Naive thymus-derived CD4-positive, alpha-beta T cell (primary cell): ENCODE results near the gene WIPI1. TPM values are rescaled to one million over a fixed set of nuclear protein-coding genes. Genes with fewer than 3 reads are reported as not detected.

Experiments used
- ATAC-seq: fragments of 150-1000 bp; cut with Tn5 transposase; 2 replicates; pipeline ENCODE4 v1.10.0; 2021; ENCODE audit warnings: mild to moderate bottlenecking, moderate library complexity
- CTCF ChIA-PET: fragments of 350-600 bp; sonication (Branson Sonifier 250); formaldehyde crosslinking; loops from one replicate; lab custom pipeline; 2021; ENCODE audit warnings: antibody characterized with exemption; lab: Charles Lee
- POLR2A ChIA-PET: fragments of 350-600 bp; sonication (Branson Sonifier 250); formaldehyde crosslinking; loops from one replicate; lab custom pipeline; 2021; ENCODE audit warnings: antibody characterized with exemption, inconsistent platforms; lab: Charles Lee
- DNase-seq, 9 donors: peaks; one replicate each; pipeline versions ENCODE4 v3.0.0 to v3.0.0-alpha.2; 2020 to 2022; ENCODE audit warnings: mixed read lengths in 1 of 9
- H3K27ac ChIP-seq: one replicate; pipeline ENCODE4 v1.7.0; 2013; ENCODE audit warnings: mild to moderate bottlenecking, low read depth, low read length, moderate library complexity
- H3K27me3 ChIP-seq, 2 donors: one replicate each; pipeline ENCODE4 v1.7.0; 2013; ENCODE audit warnings: low read length in 2 of 2, mild to moderate bottlenecking in 2 of 2, moderate library complexity in 2 of 2; ENCODE audit not compliant: control insufficient read depth in 2 of 2, insufficient read depth in 2 of 2
- H3K36me3 ChIP-seq, 3 experiments: 1 replicate in 2 of 3; 2 replicates in 1 of 3; pipeline ENCODE4 v1.7.0; 2013; ENCODE audit warnings: low read length in 3 of 3, mild to moderate bottlenecking in 3 of 3, moderate library complexity in 1 of 3; ENCODE audit not compliant: insufficient read depth in 3 of 3, control insufficient read depth in 2 of 3
- H3K4me1 ChIP-seq, 2 donors: one replicate each; pipeline ENCODE4 v1.7.0; 2013; ENCODE audit warnings: low read length in 2 of 2, mild to moderate bottlenecking in 2 of 2, moderate library complexity in 1 of 2; ENCODE audit not compliant: control insufficient read depth in 2 of 2, insufficient read depth in 2 of 2
- H3K4me3 ChIP-seq: 2 replicates; pipeline ENCODE4 v1.7.0; 2013; ENCODE audit warnings: mild to moderate bottlenecking, low read length
- H3K9me3 ChIP-seq, 3 experiments: 1 replicate in 2 of 3; 2 replicates in 1 of 3; pipeline ENCODE4 v1.7.0; 2013; ENCODE audit warnings: low read length in 3 of 3; ENCODE audit not compliant: control insufficient read depth in 2 of 3
- H3K27ac Mint-ChIP-seq, 9 donors: one replicate each; pipeline ENCODE4 v1.8.0; 2020 to 2022; ENCODE audit warnings: mixed read lengths in 9 of 9, mild to moderate bottlenecking in 8 of 9, moderate library complexity in 5 of 9, inconsistent platforms in 2 of 9
- H3K27me3 Mint-ChIP-seq, 5 donors: one replicate each; pipeline ENCODE4 v1.8.0; 2021 to 2022; ENCODE audit warnings: mixed read lengths in 5 of 5, mild to moderate bottlenecking in 1 of 5
- H3K36me3 Mint-ChIP-seq, 5 donors: one replicate each; pipeline ENCODE4 v1.8.0; 2020 to 2022; ENCODE audit warnings: mixed read lengths in 5 of 5, mild to moderate bottlenecking in 3 of 5, inconsistent platforms in 1 of 5
- H3K4me1 Mint-ChIP-seq, 7 donors: one replicate each; pipeline ENCODE4 v1.8.0; 2020 to 2022; ENCODE audit warnings: mixed read lengths in 7 of 7, mild to moderate bottlenecking in 3 of 7, inconsistent platforms in 1 of 7
- H3K4me3 Mint-ChIP-seq, 10 donors: one replicate each; pipeline ENCODE4 v1.8.0; 2020 to 2022; ENCODE audit warnings: mild to moderate bottlenecking in 10 of 10, mixed read lengths in 10 of 10, moderate library complexity in 6 of 10, inconsistent platforms in 2 of 10
- H3K9me3 Mint-ChIP-seq, 11 donors: one replicate each; pipeline ENCODE4 v1.8.0; 2020 to 2022; ENCODE audit warnings: mixed read lengths in 11 of 11, mild to moderate bottlenecking in 4 of 11, inconsistent platforms in 1 of 11, moderate library complexity in 1 of 11
- intact Hi-C, 2 donors: fragments of 100-400 bp; cut with micrococcal nuclease; formaldehyde crosslinking; loops; one replicate each; pipeline ENCODE4 v1.15.1; 2023
- polyA plus RNA-seq, 2 donors: library from polyadenylated mRNA; unstranded; fragments of 300-500 nt; fragmentation: Illumina TruSeq; gene quantifications; one replicate each; pipeline ENCODE4 v1.2.3, GENCODE V29; 2021
- total RNA-seq, 6 experiments: library from RNA in 5 of 6; stranded (reverse) in 5 of 6; gene quantifications; 1 replicate in 5 of 6; 2 replicates in 1 of 6; pipeline ENCODE4 v1.2.3 and lab custom pipeline; 2021 to 2026

The WIPI1 gene
- total and polyA plus RNA-seq, 7 experiments from 2014 or later = 1.7 to 16.5 (median 4.8) TPM

- no peak for DNase-seq
- Mint-ChIP-seq H3K9me3 (peaks cover 0 to 1% (median 0%) of the 10 kb centered on the region in 11 donors), H3K36me3 (peaks cover 0 to 33% (median 0%) of the 10 kb centered on the region in 5 donors), H3K27ac (peak overlapping the region in 4 of 9 donors; percentile 3 to 51 (median 34)), H3K4me1 (peaks cover 15 to 33% (median 26%) of the 10 kb centered on the region in 7 donors), H3K27me3 (no peaks in the 10 kb centered on the region), H3K4me3 (no peak overlapping the region)
- no peak overlapping the region for H3K4me3 ChIP-seq
- no peaks in the 10 kb centered on the region for H3K36me3 ChIP-seq
- no peak for ATAC-seq
- peaks cover 16% of the 10 kb centered on the region in 2 donors for H3K4me1 ChIP-seq
- intact Hi-C loops = no loop called here
- no peak overlapping the region for H3K27ac ChIP-seq
- ChIA-PET CTCF (interaction anchor here (0.6 to 2.9 kb wide), 23 partner anchors 16 to 231 kb away, joined by 3 to 10 read pairs (median 3); no protein-coding TSS in a partner anchor), POLR2A (interaction anchor here (0.6 to 14.3 kb wide), 11 partner anchors 25 to 210 kb away, joined by 3 to 133 read pairs (median 3); partner anchors contain the start of genes ARSG, SLC16A6 and WIPI1)
- no peaks in the 10 kb centered on the region for H3K9me3 ChIP-seq
- H3K27me3 ChIP-seq = no peaks in the 10 kb centered on the region
These were observed 25.0 kb downstream of the WIPI1 start for GRCh38 chr17:68432086-68432864.

- Mint-ChIP-seq H3K36me3 (peaks cover 0 to 35% (median 0%) of the 10 kb centered on the region in 5 donors), H3K4me1 (peaks cover 11 to 27% (median 20%) of the 10 kb centered on the region in 7 donors), H3K27me3 (no peaks in the 10 kb centered on the region), H3K27ac (peak overlapping the region in 3 of 9 donors; percentile 0 to 41 (median 3)), H3K9me3 (peaks cover 0 to 1% (median 0%) of the 10 kb centered on the region in 11 donors), H3K4me3 (no peak overlapping the region)
- CTCF ChIA-PET = interaction anchor here (0.6 to 2.9 kb wide), 22 partner anchors 16 to 473 kb away, joined by 3 to 10 read pairs (median 3); no protein-coding TSS in a partner anchor
- H3K9me3 ChIP-seq = no peaks in the 10 kb centered on the region
- H3K4me1 ChIP-seq = peaks cover 9% of the 10 kb centered on the region in 2 donors
- no peak overlapping the region for H3K4me3 ChIP-seq
- H3K36me3 ChIP-seq = no peaks in the 10 kb centered on the region
- POLR2A ChIA-PET = interaction anchor here (0.6 to 3.6 kb wide), 8 partner anchors 26 to 184 kb away, joined by 3 to 26 read pairs (median 3); partner anchors contain the start of genes ARSG, SLC16A6 and WIPI1
- intact Hi-C loops = loop anchor here in 1 of 2 donors (1.0 to 2.0 kb wide), 3 partner anchors 75 to 168 kb away; no protein-coding TSS in a partner anchor
- ATAC-seq = peak; percentile 64
- H3K27me3 ChIP-seq = no peaks in the 10 kb centered on the region
- H3K27ac ChIP-seq = no peak overlapping the region
- peak in 7 of 9 donors; percentile 42 to 72 (median 64) for DNase-seq
These were observed 25.6 kb downstream of the WIPI1 start for GRCh38 chr17:68431661-68432071.

- POLR2A ChIA-PET = interaction anchor here (0.9 to 3.6 kb wide), 7 partner anchors 26 to 166 kb away, joined by 3 to 26 read pairs (median 3); partner anchors contain the start of genes ARSG, SLC16A6 and WIPI1
- peaks cover 0 to 1% (median 0%) of the 10 kb centered on the region in 11 donors for H3K9me3 Mint-ChIP-seq
- no peak overlapping the region for H3K4me3 ChIP-seq
These were observed 26.2 kb downstream of the WIPI1 start for GRCh38 chr17:68431045-68431608.

GRCh38 chr17:68429881-68430280 lies 27.4 kb downstream of the WIPI1 start:
- no peaks in the 10 kb centered on the region for H3K27me3 Mint-ChIP-seq
- no peak overlapping the region for H3K4me3 ChIP-seq
- H3K27me3 ChIP-seq = no peaks in the 10 kb centered on the region
- no peak overlapping the region for H3K27ac ChIP-seq
- DNase-seq = no peak
- no peaks in the 10 kb centered on the region for H3K9me3 ChIP-seq
- ChIA-PET POLR2A (interaction anchor here (0.7 kb wide), 1 partner anchor 80 kb away, joined by 3 read pairs; no protein-coding TSS in a partner anchor), CTCF (interaction anchor here (1.3 kb wide), 1 partner anchor 152 kb away, joined by 3 read pairs; no protein-coding TSS in a partner anchor)
- H3K36me3 Mint-ChIP-seq = peaks cover 0 to 31% (median 0%) of the 10 kb centered on the region in 5 donors
- peaks cover 0 to 7% (median 0%) of the 10 kb centered on the region in 3 experiments for H3K36me3 ChIP-seq
- no peaks in the 10 kb centered on the region for H3K4me1 ChIP-seq
- no peak overlapping the region for H3K4me3 Mint-ChIP-seq
- ATAC-seq = no peak
- H3K9me3 Mint-ChIP-seq = peaks cover 0 to 1% (median 0%) of the 10 kb centered on the region in 11 donors
- intact Hi-C loops = loop anchor here in 1 of 2 donors (2.0 kb wide), 1 partner anchor 73 kb away; no protein-coding TSS in a partner anchor
- H3K27ac Mint-ChIP-seq = no peak overlapping the region
- peaks cover 4 to 16% (median 11%) of the 10 kb centered on the region in 7 donors for H3K4me1 Mint-ChIP-seq

More at GRCh38 chr17:68431045-68431608, 26.2 kb downstream of the WIPI1 start:
- Mint-ChIP-seq H3K27me3 (no peaks in the 10 kb centered on the region), H3K27ac (peak overlapping the region in 1 of 9 donors; percentile 58), H3K4me3 (no peak overlapping the region), H3K36me3 (peaks cover 0 to 33% (median 0%) of the 10 kb centered on the region in 5 donors), H3K4me1 (peaks cover 7 to 21% (median 14%) of the 10 kb centered on the region in 7 donors)
- ATAC-seq = no peak
- no peaks in the 10 kb centered on the region for H3K36me3 ChIP-seq
- DNase-seq = no peak
- no peaks in the 10 kb centered on the region for H3K27me3 ChIP-seq
- H3K9me3 ChIP-seq = no peaks in the 10 kb centered on the region
- H3K27ac ChIP-seq = no peak overlapping the region
- H3K4me1 ChIP-seq = peaks cover 4 to 5% of the 10 kb centered on the region in 2 donors
- CTCF ChIA-PET = interaction anchor here (0.5 to 2.9 kb wide), 17 partner anchors 15 to 472 kb away, joined by 3 to 10 read pairs (median 3); no protein-coding TSS in a partner anchor
- intact Hi-C loops = loop anchor here in 1 of 2 donors (1.0 to 2.0 kb wide), 3 partner anchors 74 to 168 kb away; no protein-coding TSS in a partner anchor

- ATAC-seq = no peak
- H3K27me3 Mint-ChIP-seq = no peaks in the 10 kb centered on the region
- intact Hi-C loops = no loop called here
- H3K4me3 Mint-ChIP-seq = no peak overlapping the region
- Histone ChIP-seq H3K27ac (no peak overlapping the region), H3K36me3 (peaks cover 0 to 11% (median 0%) of the 10 kb centered on the region in 3 experiments), H3K4me1 (no peaks in the 10 kb centered on the region), H3K27me3 (no peaks in the 10 kb centered on the region), H3K4me3 (no peak overlapping the region), H3K9me3 (no peaks in the 10 kb centered on the region)
- peaks cover 0 to 1% (median 0%) of the 10 kb centered on the region in 11 donors for H3K9me3 Mint-ChIP-seq
- POLR2A ChIA-PET = interaction anchor here (0.8 to 2.9 kb wide), 2 partner anchors 122 to 136 kb away, joined by 3 to 12 read pairs; partner anchors contain the start of genes ARSG and SLC16A6
- DNase-seq = no peak
- H3K27ac Mint-ChIP-seq = no peak overlapping the region
- peaks cover 4 to 12% (median 11%) of the 10 kb centered on the region in 7 donors for H3K4me1 Mint-ChIP-seq
- peaks cover 0 to 31% (median 0%) of the 10 kb centered on the region in 5 donors for H3K36me3 Mint-ChIP-seq
- CTCF ChIA-PET = interaction anchor here (0.9 to 1.2 kb wide), 3 partner anchors 9 to 32 kb away, joined by 3 to 6 read pairs (median 3); no protein-coding TSS in a partner anchor
These were observed 28.7 kb downstream of the WIPI1 start for GRCh38 chr17:68428498-68429172.
